ENCODE results near the gene HLA-DMA. TPM values are rescaled to one million over a fixed set of nuclear protein-coding genes. Genes with fewer than 3 reads are reported as not detected.

The HLA-DMA gene
- total and polyA plus RNA-seq, 2 of the 13 experiments (the other 11 are each of a cell fraction or from before 2014, with no cell fraction given), result 0.70 to 0.71 TPM

- TF ChIP-seq, protein P1, sequence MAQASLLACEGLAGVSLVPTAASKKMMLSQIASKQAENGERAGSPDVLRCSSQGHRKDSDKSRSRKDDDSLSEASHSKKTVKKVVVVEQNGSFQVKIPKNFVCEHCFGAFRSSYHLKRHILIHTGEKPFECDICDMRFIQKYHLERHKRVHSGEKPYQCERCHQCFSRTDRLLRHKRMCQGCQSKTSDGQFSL (CRISPR knock-in tag; IDR thresholded peaks at IDR 0.05), result no peak
- no peak; the same call in 1 of the 2 replicates for TF ChIP-seq PRDM15 (CRISPR knock-in tag; IDR thresholded peaks at IDR 0.05)
- TF ChIP-seq RAD51 (IDR thresholded peaks at IDR 0.05; ENCODE audit: borderline replicate concordance), result no peak
- peak; percentile 60 for TF ChIP-seq RBM22 (optimal IDR thresholded peaks at IDR 0.05; ENCODE audit: low read length)
- TF ChIP-seq NR2F6 (IDR thresholded peaks at IDR 0.05), result no peak
- TF ChIP-seq NR2F6 (CRISPR knock-in tag; IDR thresholded peaks at IDR 0.05), result no peak
- TF ChIP-seq POGK (CRISPR knock-in tag; conservative IDR thresholded peaks at IDR 0.05), result 0 out of 2 replicates have a peak, but pooled peaks have one; percentile 51
- TF ChIP-seq, protein P2, sequence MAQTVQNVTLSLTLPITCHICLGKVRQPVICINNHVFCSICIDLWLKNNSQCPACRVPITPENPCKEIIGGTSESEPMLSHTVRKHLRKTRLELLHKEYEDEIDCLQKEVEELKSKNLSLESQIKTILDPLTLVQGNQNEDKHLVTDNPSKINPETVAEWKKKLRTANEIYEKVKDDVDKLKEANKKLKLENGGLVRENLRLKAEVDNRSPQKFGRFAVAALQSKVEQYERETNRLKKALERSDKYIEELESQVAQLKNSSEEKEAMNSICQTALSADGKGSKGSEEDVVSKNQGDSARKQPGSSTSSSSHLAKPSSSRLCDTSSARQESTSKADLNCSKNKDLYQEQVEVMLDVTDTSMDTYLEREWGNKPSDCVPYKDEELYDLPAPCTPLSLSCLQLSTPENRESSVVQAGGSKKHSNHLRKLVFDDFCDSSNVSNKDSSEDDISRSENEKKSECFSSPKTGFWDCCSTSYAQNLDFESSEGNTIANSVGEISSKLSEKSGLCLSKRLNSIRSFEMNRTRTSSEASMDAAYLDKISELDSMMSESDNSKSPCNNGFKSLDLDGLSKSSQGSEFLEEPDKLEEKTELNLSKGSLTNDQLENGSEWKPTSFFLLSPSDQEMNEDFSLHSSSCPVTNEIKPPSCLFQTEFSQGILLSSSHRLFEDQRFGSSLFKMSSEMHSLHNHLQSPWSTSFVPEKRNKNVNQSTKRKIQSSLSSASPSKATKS (CRISPR knock-in tag; IDR thresholded peaks at IDR 0.05), result no peak
- no peak for TF ChIP-seq TEAD3 (CRISPR knock-in tag; optimal IDR thresholded peaks at IDR 0.05; ENCODE audit: borderline replicate concordance)
- TF ChIP-seq, protein P3, sequence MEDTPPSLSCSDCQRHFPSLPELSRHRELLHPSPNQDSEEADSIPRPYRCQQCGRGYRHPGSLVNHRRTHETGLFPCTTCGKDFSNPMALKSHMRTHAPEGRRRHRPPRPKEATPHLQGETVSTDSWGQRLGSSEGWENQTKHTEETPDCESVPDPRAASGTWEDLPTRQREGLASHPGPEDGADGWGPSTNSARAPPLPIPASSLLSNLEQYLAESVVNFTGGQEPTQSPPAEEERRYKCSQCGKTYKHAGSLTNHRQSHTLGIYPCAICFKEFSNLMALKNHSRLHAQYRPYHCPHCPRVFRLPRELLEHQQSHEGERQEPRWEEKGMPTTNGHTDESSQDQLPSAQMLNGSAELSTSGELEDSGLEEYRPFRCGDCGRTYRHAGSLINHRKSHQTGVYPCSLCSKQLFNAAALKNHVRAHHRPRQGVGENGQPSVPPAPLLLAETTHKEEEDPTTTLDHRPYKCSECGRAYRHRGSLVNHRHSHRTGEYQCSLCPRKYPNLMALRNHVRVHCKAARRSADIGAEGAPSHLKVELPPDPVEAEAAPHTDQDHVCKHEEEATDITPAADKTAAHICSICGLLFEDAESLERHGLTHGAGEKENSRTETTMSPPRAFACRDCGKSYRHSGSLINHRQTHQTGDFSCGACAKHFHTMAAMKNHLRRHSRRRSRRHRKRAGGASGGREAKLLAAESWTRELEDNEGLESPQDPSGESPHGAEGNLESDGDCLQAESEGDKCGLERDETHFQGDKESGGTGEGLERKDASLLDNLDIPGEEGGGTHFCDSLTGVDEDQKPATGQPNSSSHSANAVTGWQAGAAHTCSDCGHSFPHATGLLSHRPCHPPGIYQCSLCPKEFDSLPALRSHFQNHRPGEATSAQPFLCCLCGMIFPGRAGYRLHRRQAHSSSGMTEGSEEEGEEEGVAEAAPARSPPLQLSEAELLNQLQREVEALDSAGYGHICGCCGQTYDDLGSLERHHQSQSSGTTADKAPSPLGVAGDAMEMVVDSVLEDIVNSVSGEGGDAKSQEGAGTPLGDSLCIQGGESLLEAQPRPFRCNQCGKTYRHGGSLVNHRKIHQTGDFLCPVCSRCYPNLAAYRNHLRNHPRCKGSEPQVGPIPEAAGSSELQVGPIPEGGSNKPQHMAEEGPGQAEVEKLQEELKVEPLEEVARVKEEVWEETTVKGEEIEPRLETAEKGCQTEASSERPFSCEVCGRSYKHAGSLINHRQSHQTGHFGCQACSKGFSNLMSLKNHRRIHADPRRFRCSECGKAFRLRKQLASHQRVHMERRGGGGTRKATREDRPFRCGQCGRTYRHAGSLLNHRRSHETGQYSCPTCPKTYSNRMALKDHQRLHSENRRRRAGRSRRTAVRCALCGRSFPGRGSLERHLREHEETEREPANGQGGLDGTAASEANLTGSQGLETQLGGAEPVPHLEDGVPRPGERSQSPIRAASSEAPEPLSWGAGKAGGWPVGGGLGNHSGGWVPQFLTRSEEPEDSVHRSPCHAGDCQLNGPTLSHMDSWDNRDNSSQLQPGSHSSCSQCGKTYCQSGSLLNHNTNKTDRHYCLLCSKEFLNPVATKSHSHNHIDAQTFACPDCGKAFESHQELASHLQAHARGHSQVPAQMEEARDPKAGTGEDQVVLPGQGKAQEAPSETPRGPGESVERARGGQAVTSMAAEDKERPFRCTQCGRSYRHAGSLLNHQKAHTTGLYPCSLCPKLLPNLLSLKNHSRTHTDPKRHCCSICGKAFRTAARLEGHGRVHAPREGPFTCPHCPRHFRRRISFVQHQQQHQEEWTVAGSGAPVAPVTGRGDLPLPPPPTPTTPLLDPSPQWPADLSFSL (CRISPR knock-in tag; IDR thresholded peaks at IDR 0.05), result no peak
- TF ChIP-seq, protein P4, sequence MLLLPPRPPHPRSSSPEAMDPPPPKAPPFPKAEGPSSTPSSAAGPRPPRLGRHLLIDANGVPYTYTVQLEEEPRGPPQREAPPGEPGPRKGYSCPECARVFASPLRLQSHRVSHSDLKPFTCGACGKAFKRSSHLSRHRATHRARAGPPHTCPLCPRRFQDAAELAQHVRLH (CRISPR knock-in tag; IDR thresholded peaks at IDR 0.05; ENCODE audit: borderline replicate concordance, low read depth), result peak; percentile 7; the same call in 1 of the 2 replicates
- 0 out of 2 replicates have a peak, but pooled peaks have one; percentile 60 for TF ChIP-seq JUNB (CRISPR knock-in tag; IDR thresholded peaks at IDR 0.05; ENCODE audit: borderline replicate concordance)
- no peak for TF ChIP-seq ZNF747 (CRISPR knock-in tag; IDR thresholded peaks at IDR 0.05; ENCODE audit: borderline replicate concordance)
Observed at GRCh38 chr6:32972353-32973143, 19.7 kb upstream of the HLA-DMA start (continued).
